ENCODE results near the gene DENND5B.

The DENND5B gene

GRCh38 chr12:31361730-31362114 lies 229.2 kb downstream of the DENND5B start:
- ChIA-PET POLR2A (interaction anchor here (0.9 kb wide), 1 partner anchor 9 kb away, joined by 3 read pairs; no protein-coding TSS in a partner anchor), CTCF (interaction anchor here (2.6 kb wide), 1 partner anchor 90 kb away, joined by 9 read pairs; no protein-coding TSS in a partner anchor)
- Histone ChIP-seq H3K36me3 (ENCODE audit: control insufficient read depth in 2 of 2, insufficient read depth in 1 of 2, low read length in 2 of 2) (no peaks in the 10 kb centered on the region), H3K4me1 (ENCODE audit: control insufficient read depth, insufficient read depth, low read length) (peaks cover 6% of the 10 kb centered on the region; the same call in 1 of the 2 replicates), H3K27ac (ENCODE audit: extremely low read depth, low read depth, low read length) (no peak overlapping the region), H3K9me3 (ENCODE audit: control insufficient read depth, insufficient read depth, low read depth, low read length) (no peaks in the 10 kb centered on the region), H3K4me3 (ENCODE audit: low read depth, low read length) (no peak overlapping the region)
- TF ChIP-seq ZNF146 (tag by site-specific recombination; IDR thresholded peaks at IDR 0.05) (no peak), ZNF664 (tag by site-specific recombination; IDR thresholded peaks at IDR 0.05) (peak; percentile 97), ZNF580 (tag by site-specific recombination; IDR thresholded peaks at IDR 0.05) (no peak), ZNF138 (tag by site-specific recombination; IDR thresholded peaks at IDR 0.05; ENCODE audit: borderline replicate concordance) (no peak), ZNF701 (tag by site-specific recombination; IDR thresholded peaks at IDR 0.05) (no peak), ZNF558 (tag by site-specific recombination; IDR thresholded peaks at IDR 0.05) (no peak)

GRCh38 chr12:31355747-31356107 lies 235.2 kb downstream of the DENND5B start:
- H3K4me3 ChIP-seq (ENCODE audit: low read depth, low read length): no peak overlapping the region
- POLR2A ChIA-PET: no interaction called here
- CTCF ChIA-PET: interaction anchor here (0.6 kb wide), 1 partner anchor 298 kb away, joined by 3 read pairs; no protein-coding TSS in a partner anchor
- H3K9me3 ChIP-seq (ENCODE audit: control insufficient read depth, insufficient read depth, low read depth, low read length): no peaks in the 10 kb centered on the region
- no peaks in the 10 kb centered on the region for H3K36me3 ChIP-seq (ENCODE audit: control insufficient read depth in 2 of 2, insufficient read depth in 1 of 2, low read length in 2 of 2)
- H3K4me1 ChIP-seq (ENCODE audit: control insufficient read depth, insufficient read depth, low read length): peaks cover 9% of the 10 kb centered on the region; the same call in 1 of the 2 replicates
- TF ChIP-seq ZNF223 (tag by site-specific recombination; IDR thresholded peaks at IDR 0.05) (no peak), ZNF10 (tag by site-specific recombination; IDR thresholded peaks at IDR 0.05) (no peak), ZNF155 (tag by site-specific recombination; IDR thresholded peaks at IDR 0.05) (no peak)
- H3K27ac ChIP-seq (ENCODE audit: extremely low read depth, low read depth, low read length): no peak overlapping the region

- POLR2A ChIA-PET: no interaction called here
- CTCF ChIA-PET: interaction anchor here (0.5 kb wide), 1 partner anchor 12 kb away, joined by 5 read pairs; no protein-coding TSS in a partner anchor
- no peak overlapping the region for H3K4me3 ChIP-seq (ENCODE audit: low read depth, low read length)
These were observed 236.9 kb downstream of the DENND5B start for GRCh38 chr12:31353750-31354708.

More at GRCh38 chr12:31353750-31354708, 236.9 kb downstream of the DENND5B start:
- Histone ChIP-seq H3K4me1 (ENCODE audit: control insufficient read depth, insufficient read depth, low read length) (peaks cover 9% of the 10 kb centered on the region; the same call in 1 of the 2 replicates), H3K9me3 (ENCODE audit: control insufficient read depth, insufficient read depth, low read depth, low read length) (no peaks in the 10 kb centered on the region), H3K27ac (ENCODE audit: extremely low read depth, low read depth, low read length) (peak overlapping the region; percentile 22; the same call in 1 of the 2 replicates), H3K36me3 (ENCODE audit: control insufficient read depth in 2 of 2, insufficient read depth in 1 of 2, low read length in 2 of 2) (no peaks in the 10 kb centered on the region)
- TF ChIP-seq ZBTB49 (tag by site-specific recombination; IDR thresholded peaks at IDR 0.05; ENCODE audit: low read depth) (no peak), EGR2 (tag by site-specific recombination; IDR thresholded peaks at IDR 0.05; ENCODE audit: low read depth) (no peak), PRDM6 (tag by site-specific recombination; IDR thresholded peaks at IDR 0.05) (peak; percentile 52; the same call in 1 of the 2 replicates), ZNF366 (tag by site-specific recombination; conservative IDR thresholded peaks at IDR 0.05) (no peak), SP2 (tag by site-specific recombination; IDR thresholded peaks at IDR 0.05) (no peak), ZNF791 (tag by site-specific recombination; IDR thresholded peaks at IDR 0.05) (no peak), ZBTB44 (tag by site-specific recombination; IDR thresholded peaks at IDR 0.05) (peak; percentile 18; the same call in 1 of the 2 replicates), FEZF1 (tag by site-specific recombination; IDR thresholded peaks at IDR 0.05) (0 out of 2 replicates have a peak, but pooled peaks have one; percentile 20), ZNF335 (tag by site-specific recombination; conservative IDR thresholded peaks at IDR 0.05) (peak; percentile 33; the same call in 1 of the 2 replicates), ZNF10 (tag by site-specific recombination; IDR thresholded peaks at IDR 0.05) (no peak), ZFP3 (tag by site-specific recombination; IDR thresholded peaks at IDR 0.05; ENCODE audit: low read depth) (no peak)

Data from HEK293 (cell line).